Stimulated activated CD4-positive, alpha-beta T cell treated with anti-CD3 and anti-CD28 coated beads, TNF-alpha, amount 100 ng/mL, for 24 hours (primary cell): Measurements from ENCODE around the gene FAM53B.

Experiments used
- DNase-seq, 3 experiments: peaks; one replicate each; pipeline ENCODE4 v3.0.0-alpha.2; 2020; ENCODE audit warnings: low read depth in 3 of 3

FAM53B gene

DNA sequence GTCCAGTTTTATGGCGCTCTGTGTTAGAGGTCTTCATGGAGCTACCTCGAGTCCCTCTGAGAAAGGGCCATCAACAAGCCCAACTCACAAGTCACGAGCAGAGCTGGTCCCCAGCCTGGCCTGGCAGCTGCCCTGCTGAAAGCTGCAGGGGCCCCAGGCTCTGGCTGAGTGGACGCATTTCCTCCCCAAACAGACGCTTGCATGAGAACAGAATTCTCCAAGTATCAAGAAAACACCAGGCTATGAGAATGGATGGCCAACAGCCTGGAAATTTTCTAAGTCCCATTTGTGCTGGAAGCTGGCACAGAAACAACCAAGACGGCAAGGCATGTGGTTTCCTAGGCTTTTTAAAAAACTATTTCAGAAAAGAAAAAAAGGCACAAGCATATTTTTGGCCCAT lies 114.8 kb downstream of the FAM53B start:
- DNase-seq, result no peak

DNA sequence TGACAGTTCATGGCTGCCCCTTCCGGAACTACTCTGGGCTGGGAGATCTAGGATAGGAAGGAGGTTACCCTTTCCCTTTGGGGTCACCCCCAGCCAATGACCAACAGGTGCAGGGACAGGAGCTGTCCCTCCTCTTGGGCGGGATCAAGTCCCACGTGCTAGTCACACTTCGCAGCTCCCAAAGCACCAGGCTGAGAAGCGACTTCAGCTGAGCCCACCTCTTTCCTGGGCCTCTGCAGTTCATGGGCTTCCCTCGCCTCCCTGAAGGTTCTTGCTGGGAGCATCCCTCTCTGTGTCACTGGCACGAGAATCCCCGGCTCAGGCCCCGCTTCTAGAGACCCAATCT lies 115.5 kb downstream of the FAM53B start:
- no peak for DNase-seq

DNA sequence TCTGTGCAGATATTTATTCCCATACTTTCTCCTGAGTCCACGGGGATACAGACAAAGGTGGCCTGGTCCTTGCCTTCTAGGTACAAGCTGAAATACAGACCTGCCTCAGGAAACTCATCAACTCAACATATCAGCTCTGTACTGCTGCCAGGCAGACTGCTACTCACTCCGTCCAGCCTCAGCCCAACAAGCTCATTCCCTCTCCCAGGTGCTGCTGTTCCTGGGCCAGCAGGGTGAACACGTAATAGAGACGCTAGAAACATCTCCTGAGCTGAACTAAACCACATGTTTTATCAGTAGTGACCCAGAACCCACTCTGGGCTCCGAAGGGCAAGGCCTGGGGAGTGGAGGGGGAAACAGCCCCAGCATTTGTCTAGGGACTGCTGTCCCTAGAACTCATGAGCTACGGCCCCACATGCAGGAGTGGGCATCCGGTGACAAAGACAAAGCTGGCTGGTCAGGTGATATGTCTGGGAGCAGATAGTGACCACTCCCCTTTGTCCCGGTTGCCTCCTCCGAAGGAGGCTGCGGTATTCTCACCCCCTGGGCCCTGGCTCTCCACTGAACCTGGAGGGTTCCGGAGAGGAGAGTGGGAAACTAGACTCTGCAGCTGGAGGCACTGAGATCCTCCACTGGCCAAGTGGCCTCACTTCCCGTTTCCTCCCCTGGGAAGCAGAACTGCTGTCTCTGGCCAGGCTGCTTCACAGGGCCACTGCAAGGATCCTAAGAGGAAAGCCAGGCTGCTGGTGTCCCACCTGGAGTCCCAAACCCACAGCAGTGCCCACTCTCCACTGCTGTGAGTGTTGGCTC lies 116.1 kb downstream of the FAM53B start:
- DNase-seq, result no peak

DNA sequence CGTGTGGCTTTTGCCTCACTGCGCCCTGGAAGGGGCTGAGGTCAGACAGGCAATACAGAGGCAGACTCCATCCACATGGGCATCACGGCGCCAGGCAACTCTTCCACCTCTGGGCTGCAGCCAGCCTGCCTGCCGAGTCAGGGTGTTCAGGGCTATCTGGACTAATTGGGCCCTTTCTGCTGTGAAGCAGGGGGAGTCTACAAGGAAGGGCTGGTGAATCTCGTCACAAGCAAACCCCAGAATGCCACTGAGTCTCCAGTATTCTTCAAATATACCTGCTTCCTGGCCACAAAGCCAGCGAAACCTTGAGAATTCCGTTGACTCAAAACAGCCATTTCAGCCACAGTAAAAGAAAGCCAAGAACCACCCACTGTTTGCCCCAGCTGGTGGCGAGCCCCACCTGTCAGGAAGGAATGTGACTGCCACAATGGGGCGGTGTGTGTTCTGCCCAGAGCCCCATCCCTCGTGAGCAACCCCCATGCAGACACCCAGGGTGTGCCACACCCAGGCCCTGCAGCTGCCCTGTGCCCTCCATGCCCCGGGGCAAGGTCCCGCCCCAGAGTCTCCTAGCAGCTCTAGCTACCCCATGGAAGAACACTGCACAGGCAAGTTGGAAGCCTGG lies 117.3 kb downstream of the FAM53B start:
- DNase-seq, result peak; percentile 22 to 63 (median 26)

DNA sequence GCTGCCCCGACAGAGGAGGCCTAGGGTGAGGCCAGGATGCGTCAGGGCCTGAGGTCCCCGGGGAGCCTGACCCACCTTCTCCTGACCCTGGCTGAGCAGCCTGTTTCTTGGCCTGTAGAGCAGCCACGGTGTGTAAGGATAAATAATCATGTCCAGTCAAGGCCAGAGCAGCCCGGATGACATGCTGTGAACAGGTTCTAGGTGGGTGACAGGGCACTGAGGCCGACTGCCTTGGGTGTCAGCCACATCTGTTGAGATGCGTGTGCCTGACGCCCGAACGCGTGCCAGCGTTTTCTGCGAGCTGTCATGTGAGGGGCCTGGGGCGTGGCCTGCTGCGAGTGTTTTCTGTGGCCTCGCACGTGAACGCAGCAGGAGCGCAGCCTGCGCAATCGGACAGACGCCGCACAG lies 118.3 kb downstream of the FAM53B start:
- no peak for DNase-seq

DNA sequence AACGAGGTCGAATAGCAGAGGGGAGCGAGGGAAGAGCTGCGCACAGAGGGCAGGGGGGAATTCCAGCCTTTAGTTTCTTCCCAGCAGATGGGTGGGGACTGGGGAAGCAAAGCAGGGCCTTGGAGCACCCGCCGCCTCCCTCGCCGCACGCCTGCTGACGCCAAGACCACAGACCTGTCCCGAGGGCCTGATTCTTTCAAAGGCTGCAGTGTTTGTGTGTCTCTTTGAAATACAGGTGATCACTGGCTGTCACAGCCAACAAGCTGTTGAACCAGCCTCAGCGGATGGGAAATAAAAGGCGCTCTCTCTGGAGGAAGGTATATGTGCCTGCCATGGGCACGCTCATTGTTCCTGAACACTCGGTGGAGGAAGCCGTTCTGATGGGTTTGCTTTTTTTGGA lies 119.3 kb downstream of the FAM53B start:
- DNase-seq, result no peak

DNA sequence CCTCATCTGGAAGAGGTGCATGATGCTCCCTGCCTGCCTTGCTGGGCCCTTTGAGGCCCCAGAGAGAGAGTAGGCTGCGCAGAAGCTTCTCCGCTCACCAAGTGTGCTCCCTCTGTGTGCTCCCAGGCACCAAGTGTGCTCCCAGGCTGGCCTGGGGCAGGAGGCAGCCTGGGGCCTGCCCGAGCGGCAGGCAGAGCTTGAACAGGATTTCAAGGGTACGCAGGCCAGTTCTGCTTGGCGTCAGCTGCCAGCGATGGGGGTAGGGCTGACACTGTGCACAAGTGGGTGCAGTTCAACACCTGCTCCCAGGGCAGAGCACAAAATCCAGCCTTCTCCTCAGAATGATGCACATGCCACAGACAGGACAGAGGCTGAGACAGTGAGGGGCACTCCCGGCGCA lies 119.7 kb downstream of the FAM53B start:
- DNase-seq, result no peak

DNA sequence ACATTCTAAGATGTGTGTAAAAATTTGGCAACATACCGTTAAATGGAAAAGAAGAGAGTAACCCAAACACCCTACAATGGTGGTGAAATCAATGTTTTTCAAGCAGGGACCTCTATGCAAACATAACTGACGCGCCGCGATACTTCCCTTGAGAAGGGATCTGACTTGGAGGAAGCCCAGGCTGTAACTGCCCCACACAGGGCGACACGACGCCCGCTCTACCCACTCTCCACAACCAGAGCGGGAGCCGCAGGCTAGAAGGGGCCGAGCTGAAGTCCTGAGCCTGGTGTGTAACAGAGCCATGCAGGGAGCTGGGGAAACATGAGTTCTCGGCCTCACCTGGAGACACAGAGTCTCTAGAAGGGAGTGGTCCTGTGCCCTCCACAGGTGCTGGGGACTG lies 120.2 kb downstream of the FAM53B start:
- no peak for DNase-seq

DNA sequence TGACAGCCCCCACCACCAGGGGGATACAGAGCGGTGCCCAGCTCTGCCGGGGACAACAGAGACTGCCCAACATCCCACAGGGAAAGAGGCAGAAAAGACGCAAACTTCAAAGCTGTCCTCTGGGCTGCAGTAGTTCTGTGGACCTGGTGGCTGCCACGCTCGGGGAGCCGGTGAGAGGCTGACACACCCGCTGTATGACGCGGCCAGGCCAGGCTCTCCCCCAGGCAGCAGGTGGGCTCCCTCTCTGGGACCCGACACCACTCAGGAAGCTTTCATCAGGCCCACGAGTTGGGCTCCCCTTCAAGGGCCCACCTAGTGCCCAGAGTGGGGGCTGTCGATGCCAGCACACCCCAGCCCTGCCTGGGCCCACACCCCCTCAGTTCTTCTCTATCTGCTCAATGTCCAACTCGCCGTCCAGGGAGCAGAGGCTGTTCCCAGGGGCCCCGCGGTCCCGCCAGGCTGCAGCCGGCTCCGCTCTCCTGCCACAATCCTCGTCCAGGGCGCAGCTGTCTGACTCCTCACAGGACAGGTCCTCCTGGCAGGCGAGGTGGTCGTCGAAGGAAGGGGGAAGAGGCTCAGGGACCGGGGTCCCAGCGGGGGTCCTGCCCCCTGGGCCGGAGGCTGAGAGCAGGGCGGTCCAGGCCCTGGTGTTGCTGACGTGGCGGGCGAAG lies 121.2 kb downstream of the FAM53B start:
- DNase-seq, result no peak

DNA sequence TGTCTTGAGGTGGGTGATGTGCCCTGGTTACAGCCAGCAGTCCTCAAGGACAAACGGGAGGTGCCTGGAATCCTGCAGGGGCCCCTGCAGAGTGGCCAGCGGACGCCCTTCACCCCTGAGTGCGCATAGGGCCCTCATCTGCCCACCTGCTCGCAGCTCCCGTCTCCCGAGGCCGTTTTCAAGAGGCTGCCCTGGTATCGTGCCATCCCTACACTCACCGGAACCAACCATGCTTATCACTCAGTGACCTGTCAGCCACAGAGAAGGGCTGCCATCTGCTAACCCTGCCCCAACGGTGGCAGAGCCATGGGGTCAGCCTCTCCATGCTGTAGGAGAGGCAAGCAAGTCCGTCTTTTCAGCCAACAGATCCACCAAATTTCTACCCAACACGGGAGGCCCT lies 122.0 kb downstream of the FAM53B start:
- no peak for DNase-seq

DNA sequence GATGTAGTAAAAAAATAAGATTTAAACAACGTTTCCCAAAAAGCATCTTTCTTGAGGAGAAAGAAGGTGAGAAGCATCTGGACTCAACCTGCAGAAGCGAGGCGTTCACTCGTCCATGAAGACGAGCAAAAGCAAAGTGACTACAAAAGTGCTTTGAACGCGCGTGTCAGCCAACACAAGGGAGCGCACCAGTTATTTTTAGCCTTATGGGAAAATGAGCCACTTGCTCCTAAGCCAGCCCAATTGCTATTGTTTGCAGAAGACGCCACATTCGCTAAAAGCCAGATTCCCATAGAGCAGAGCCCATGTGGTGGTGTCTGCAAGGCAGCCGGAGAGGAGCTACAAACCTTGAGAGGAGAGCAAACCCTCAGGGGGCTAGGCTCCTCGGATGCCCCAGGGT lies 122.5 kb downstream of the FAM53B start:
- no peak for DNase-seq

DNA sequence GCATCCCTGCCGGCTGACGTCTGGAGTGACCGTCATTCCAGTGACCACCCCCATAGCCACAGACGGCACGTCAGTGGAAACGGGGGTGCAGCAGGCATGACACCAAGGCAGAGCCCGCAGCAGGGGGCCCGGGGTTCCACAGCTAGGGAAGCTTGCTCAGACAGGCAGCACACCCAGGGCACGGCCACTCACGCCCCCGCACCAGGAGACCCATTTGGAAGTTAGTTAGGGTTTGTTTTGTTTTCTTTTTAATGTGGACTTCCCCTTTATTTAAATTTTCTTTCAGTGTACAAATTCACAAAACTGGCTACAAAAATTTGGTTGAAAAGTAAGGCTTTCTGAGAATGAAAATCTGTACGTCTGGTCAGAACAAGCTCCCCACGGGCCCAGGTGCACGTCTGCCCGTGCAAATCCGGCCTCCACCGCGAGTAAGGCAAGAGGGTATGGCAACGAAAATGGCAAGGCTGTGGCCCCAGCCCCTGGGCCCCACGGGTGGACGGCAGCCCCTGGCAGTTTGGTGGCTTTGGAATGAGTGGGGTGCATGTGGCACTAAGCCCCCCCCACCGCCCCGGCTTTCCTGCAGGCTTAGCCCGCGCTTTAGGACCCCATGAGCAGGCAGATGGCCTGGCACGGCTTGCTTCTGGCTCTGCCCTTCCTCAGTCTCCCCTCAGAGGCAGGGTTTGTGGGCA lies 124.2 kb downstream of the FAM53B start:
- DNase-seq, result no peak

DNA sequence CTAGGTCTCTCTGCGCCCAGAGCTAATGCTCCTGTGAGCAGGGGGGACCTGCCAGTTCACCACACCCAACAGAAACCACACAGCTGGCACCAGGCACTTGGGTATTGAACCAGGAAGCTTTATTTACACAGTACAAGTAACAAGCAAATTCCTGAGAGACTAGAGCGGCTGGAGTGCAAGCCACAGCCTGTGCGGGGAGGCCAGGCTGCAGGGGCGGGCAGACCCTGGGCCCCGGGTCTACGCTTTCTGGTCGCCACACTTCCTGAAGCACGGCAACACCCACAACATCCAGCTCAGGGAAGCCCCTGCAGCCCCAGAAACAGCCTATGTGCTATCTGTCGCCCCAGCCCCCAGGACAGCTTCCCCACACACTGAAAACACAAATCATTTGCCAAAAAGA lies 125.0 kb downstream of the FAM53B start:
- DNase-seq, result no peak

DNA sequence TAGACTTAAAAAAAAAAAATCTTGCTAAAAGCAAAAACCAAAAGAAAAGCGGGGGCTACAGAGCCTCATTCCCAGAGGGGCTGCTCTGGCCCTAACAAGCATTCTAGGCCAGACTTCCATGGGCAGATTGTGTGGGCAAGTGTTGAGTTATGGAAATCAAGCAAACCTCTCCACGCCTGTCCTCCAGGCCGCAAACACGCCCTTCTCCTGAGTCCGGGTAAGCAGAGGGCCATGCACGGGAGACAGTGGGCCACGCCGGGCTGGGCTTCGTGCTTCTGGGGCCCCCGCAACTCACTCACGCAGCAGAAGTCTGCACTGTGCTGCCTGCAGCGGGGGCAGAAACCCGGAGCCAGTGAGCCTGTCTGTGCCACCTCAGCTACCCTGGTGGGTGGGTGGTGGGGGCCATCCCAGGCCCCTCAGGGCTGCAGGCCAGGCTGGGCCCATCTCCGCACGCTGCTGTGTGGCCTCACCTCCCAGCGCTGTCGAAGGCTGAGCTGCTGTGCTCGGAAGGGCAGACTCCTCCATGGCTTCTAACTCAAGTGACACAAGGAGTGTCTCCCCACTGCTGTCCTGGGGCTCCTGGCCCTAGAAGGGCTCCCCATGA lies 125.6 kb downstream of the FAM53B start:
- no peak for DNase-seq

DNA sequence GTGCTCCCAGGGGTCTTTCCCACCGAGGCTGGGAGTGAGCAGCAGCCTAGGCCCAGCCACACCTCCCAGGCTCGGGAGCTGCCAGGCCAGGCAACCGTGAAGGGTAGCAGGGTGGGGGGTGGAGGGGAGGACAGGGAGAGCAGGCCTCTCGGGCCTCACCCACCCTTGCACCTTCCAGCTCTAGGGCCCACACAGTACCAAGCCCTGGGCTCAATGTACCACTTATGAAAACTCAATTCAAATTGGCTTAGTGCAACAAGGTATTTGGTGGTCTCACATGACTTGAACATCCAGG lies 127.4 kb downstream of the FAM53B start:
- DNase-seq, result no peak

DNA sequence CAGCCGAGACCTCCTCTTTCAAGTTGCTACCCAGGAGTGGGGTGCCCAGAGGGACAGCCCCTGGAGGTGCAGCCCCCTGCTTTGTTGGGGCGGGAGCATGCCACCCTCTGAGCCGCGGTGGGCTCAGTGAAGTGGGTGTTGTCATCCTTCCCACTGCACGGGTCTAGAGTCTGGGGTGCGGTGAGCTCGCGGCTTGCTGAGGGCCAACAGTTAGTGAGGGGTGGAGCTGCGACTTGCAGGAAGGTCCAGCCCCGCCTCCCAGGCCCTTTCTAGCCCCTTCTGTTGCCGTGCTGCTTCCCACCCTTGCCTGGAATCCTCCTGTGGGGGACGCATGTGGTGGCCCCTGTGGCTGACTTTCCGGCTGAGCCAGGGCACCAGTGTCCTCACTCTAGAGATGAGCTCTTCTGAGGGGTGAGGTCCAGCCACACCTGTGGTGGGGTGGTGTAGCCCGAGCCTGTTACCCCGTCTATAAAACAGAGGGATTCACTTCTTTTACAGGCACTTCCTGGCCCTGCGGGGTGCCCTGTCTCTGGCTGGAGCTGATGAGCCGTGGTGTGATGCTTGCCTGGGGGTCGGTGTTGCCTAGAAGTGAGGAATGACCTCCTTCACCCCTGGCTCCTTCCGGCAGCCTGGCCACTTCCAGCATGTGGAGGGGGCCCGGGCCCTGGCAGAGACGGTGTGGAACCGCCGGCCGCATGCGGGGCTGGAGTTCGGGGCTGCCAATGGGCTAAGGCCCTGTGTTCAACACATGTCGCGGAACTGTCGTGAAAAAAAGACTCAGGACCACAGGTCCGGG lies 127.9 kb downstream of the FAM53B start:
- no peak for DNase-seq

DNA sequence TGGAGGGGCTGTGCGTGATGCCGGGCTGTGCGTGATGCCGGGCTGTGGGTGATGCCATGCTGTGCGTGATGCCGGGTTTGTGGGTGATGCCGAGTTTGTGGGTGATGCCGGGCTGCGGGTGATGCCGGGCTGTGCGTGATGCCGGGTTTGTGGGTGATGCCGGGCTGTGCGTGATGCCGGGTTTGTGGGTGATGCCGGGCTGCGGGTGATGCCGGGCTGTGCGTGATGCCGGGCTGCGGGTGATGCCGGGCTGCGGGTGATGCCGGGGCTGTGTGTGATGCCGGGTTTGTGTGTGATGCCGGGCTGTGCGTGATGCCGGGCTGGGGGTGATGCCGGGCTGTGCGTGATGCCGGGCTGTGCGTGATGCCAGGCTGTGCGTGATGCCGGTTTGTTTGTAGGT lies 128.9 kb downstream of the FAM53B start:
- no peak for DNase-seq

DNA sequence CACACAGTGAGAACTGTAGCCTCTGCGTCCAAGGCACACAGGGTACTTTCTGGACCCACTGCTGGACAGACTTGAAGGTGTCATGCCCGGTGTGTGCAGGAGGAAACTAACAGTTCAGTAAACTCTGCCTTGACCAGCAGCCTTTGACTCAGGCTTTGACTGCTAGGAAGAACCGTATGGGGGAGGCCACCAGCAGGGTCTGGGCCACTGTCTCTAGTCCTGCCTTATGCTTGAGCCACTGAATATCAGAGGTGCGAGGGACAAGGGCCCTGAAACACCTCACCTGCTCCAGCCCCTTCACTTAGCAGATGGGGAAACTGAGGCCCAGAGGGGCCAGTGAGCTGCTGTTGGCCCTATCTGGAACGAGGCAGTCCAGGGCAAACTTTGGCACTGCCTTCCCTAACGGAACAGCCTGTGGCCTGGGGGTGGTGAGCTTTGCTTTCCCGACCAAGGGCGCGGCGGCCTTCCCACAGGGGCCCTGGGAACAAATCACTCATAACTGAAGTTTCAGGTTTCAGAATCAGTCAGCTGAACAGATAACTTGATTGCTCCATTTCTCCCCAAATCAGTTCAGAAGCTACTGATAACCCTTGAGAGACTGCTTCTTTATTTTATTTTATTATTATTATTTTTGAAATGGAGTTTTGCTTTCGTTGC lies 130.0 kb downstream of the FAM53B start:
- peak; percentile 27 to 73 (median 32) for DNase-seq

DNA sequence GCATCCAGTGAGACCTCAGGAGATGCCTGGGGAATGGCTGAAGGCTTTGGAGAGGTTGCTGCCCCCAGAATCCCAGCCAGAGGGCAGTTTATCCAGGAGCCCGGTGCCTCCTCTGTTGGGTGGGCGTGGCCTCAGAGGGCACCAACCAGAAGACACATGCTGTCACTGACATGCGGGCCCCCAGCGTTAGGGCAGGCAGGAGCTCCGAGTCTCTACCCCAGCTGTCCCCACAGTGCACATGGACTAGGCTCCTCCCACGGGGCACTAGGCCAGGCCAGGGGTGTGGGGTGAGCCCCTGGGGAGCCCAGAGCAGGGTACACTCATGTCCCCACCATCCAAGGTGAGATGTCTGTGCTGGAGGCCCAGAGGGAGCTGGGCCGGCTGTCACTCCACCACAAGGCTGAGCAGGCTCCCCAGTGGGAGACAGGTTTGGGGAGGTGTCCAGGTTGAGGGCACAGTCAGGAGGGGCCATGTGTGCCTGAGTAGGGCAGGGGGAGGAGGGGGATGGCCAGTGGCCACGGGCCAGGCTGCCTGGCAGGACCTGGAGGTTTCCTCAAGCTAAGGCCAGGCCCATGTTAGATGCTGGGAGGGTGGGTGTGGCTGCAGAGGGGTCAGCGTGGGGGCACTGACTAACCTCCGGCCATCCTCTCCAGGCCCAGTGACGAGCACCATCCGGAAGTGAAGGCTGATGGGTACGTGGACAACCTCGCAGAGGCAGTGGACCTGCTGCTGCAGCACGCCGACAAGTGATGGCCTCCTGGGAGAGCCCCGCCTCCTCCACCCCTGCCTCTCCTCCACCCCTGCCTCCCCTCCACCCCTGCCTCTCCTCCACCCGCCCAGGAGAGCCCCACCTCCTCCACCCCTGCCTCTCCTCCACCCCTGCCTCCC lies 131.3 kb downstream of the FAM53B start:
- no peak for DNase-seq

DNA sequence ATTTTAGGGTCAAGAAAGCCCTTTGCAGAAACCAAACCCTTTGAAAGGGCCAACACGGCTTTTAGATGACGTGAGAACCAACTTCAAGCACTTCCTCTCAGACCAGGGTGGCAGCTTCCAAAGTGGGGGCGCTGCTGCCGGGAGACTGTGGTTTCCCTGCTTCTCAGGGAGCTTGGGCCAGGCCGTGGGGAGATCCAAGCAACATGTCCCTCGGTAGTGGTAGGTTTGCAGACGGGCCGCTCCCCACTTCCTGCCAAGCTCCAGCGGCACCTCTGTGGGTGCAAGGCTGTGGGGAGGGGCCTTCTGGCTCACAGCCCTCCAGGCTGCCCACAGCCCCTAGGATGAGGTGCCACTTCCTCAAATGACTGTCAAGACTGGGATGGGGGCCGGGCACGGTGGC lies 132.4 kb downstream of the FAM53B start:
- DNase-seq, result no peak
